Natural killer cell (primary cell): ENCODE measurements around the gene ATP5ME. TPM values are rescaled to one million over a fixed set of nuclear protein-coding genes. Genes with fewer than 3 reads are reported as not detected.
"Not testable (repeated sequence)": the region's sequence is repeated elsewhere in the genome, so short reads cannot be mapped to it uniquely, and the experiment has no call there.

Experiments
- ATAC-seq, 3 donors: fragments of 150-1000 bp in 2 of 3; fragments of 200-7000 bp in 1 of 3; cut with Tn5 transposase; 1 replicate in 1 of 3; 2 replicates in 2 of 3; pipeline ENCODE4 v1.10.0; 2021; ENCODE audit warnings: mild to moderate bottlenecking in 2 of 3, moderate library complexity in 2 of 3
- DNase-seq, 2 donors: peaks; one replicate each; pipeline versions ENCODE4 v3.0.0 to v3.0.0-alpha.2; 2013 to 2021; ENCODE audit warnings: mixed read lengths in 1 of 2
- H3K27ac ChIP-seq: one replicate; pipeline ENCODE4 v1.5.1; 2013; ENCODE audit warnings: mild to moderate bottlenecking, low read length
- H3K27me3 ChIP-seq: one replicate; pipeline ENCODE4 v1.6.1; 2013; ENCODE audit warnings: low read length; ENCODE audit not compliant: control insufficient read depth, insufficient read depth
- H3K36me3 ChIP-seq: one replicate; pipeline ENCODE4 v1.6.1; 2013; ENCODE audit warnings: low read length; ENCODE audit not compliant: control insufficient read depth, insufficient read depth
- H3K4me1 ChIP-seq: one replicate; pipeline ENCODE4 v1.6.1; 2013; ENCODE audit warnings: low read length; ENCODE audit not compliant: control insufficient read depth, insufficient read depth
- H3K4me3 ChIP-seq: one replicate; pipeline ENCODE4 v1.5.1; 2013; ENCODE audit warnings: low read length
- H3K9me3 ChIP-seq: one replicate; pipeline ENCODE4 v1.6.1; 2013; ENCODE audit warnings: low read length; ENCODE audit not compliant: control insufficient read depth, insufficient read depth
- H3K27ac Mint-ChIP-seq, 2 donors: one replicate each; pipeline ENCODE4 v1.8.0; 2022; ENCODE audit warnings: mild to moderate bottlenecking in 2 of 2, mixed read lengths in 2 of 2, moderate library complexity in 1 of 2
- H3K27me3 Mint-ChIP-seq, 2 donors: one replicate each; pipeline ENCODE4 v1.8.0; 2022; ENCODE audit warnings: low read depth in 2 of 2, mixed read lengths in 2 of 2
- H3K36me3 Mint-ChIP-seq: one replicate; pipeline ENCODE4 v1.8.0; 2022; ENCODE audit warnings: mixed read lengths
- H3K4me1 Mint-ChIP-seq, 2 donors: one replicate each; pipeline ENCODE4 v1.8.0; 2022; ENCODE audit warnings: mixed read lengths in 2 of 2
- H3K4me3 Mint-ChIP-seq: one replicate; pipeline ENCODE4 v1.8.0; 2022; ENCODE audit warnings: mild to moderate bottlenecking, moderate library complexity, mixed read lengths
- H3K9me3 Mint-ChIP-seq, 2 donors: one replicate each; pipeline ENCODE4 v1.8.0; 2022; ENCODE audit warnings: mixed read lengths in 2 of 2
- CTCF ChIP-seq: fragments of 200-600 bp; IDR thresholded peaks from one replicate; pipeline ENCODE4 v1.8.0; 2022; ENCODE audit warnings: antibody characterized with exemption
- WGBS: methylation state at CpG from one replicate; pipeline ENCODE4 v1.1.7; 2013; ENCODE audit warnings: missing lambda C conversion rate; ENCODE audit not compliant: insufficient coverage; 5-methylcytosine and 5-hydroxymethylcytosine counted together
- intact Hi-C: fragments of 100-400 bp; cut with micrococcal nuclease; formaldehyde crosslinking; loops from one replicate; pipeline ENCODE4 v1.14.2; 2022
- total RNA-seq, 4 donors: library from RNA; stranded (reverse); fragments of 120-200 nt in 1 of 4; gene quantifications; one replicate each; pipeline versions ENCODE4 v1.2.3 to v1.2.4, GENCODE V29; 2013 to 2022

ATP5ME gene
- total RNA-seq, 3 donors from 2014 or later (not counting 1 experiment from before 2014, with no cell fraction given), result 114 to 140 (median 136) TPM

DNA sequence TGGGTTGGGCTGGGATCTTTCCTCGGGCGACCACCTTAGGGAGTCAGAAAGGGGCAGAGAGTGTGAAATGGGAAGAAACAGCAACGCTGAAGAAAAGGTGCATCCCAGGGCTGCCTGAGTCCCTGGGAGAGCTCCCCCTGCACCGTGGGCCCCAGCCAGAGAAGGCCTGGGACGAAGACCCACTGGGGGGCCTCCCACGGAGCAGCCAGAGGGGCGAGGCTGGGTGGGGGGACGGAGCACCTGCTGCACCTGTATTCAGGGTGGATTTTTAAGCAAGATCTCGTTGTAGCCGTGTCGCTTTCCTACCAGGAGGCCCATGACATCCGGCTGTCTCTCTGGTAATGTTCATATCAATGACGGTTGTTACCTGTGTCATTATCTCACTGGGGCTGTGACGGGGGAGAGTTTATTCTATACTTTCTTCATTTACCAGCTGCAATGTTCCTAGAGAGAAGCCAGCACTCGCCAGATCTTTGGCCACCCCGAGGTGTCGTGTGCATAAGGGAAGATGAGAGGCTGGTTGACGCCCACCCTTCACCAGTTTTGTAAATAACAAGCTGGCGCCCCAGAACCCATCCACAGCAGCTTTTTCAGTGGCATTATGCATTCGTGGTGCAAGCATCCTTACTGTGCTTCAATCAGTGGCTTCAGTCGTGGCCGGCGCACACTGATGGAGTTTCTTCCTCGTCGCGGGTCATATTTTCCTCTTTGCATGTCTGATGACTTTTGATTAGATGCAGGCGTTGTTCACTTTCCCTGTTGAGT, 25.9 kb upstream of the ATP5ME start:
- Histone ChIP-seq H3K4me1 (peaks cover 19% of the 10 kb centered on the region), H3K9me3 (no peaks in the 10 kb centered on the region), H3K27me3 (peaks cover 3% of the 10 kb centered on the region), H3K27ac (peak overlapping the region; percentile 58), H3K36me3 (no peaks in the 10 kb centered on the region), H3K4me3 (no peak overlapping the region)
- H3K9me3 Mint-ChIP-seq, result no peaks in the 10 kb centered on the region
- no peak for TF ChIP-seq CTCF
- H3K27ac Mint-ChIP-seq, result peak overlapping the region; percentile 67 to 79
- H3K4me1 Mint-ChIP-seq, result peaks cover 7 to 16% of the 10 kb centered on the region in 2 donors
- peaks cover 0 to 3% of the 10 kb centered on the region in 2 donors for H3K27me3 Mint-ChIP-seq
- no peak for ATAC-seq
- intact Hi-C loops, result no loop called here
- DNase-seq, result no peak
- H3K4me3 Mint-ChIP-seq, result no peak overlapping the region
- WGBS, result 92% methylated on average over 27 of the region's 27 CpGs
- no peaks in the 10 kb centered on the region for H3K36me3 Mint-ChIP-seq

- H3K9me3 ChIP-seq, H3K36me3 Mint-ChIP-seq, H3K4me3 Mint-ChIP-seq, DNase-seq, H3K36me3 ChIP-seq, H3K27ac Mint-ChIP-seq, H3K4me3 ChIP-seq, ATAC-seq, H3K9me3 Mint-ChIP-seq, H3K27me3 ChIP-seq, H3K27ac ChIP-seq, H3K27me3 Mint-ChIP-seq, intact Hi-C loops: not testable (repeated sequence)
- peaks cover 4 to 19% of the 10 kb centered on the region in 2 donors for H3K4me1 Mint-ChIP-seq
- WGBS, result 92% methylated on average over 12 of the region's 12 CpGs
- H3K4me1 ChIP-seq, result peaks cover 20% of the 10 kb centered on the region
Measured at GRCh38 chr4:694341-694940, 20.4 kb upstream of the ATP5ME start.

DNA sequence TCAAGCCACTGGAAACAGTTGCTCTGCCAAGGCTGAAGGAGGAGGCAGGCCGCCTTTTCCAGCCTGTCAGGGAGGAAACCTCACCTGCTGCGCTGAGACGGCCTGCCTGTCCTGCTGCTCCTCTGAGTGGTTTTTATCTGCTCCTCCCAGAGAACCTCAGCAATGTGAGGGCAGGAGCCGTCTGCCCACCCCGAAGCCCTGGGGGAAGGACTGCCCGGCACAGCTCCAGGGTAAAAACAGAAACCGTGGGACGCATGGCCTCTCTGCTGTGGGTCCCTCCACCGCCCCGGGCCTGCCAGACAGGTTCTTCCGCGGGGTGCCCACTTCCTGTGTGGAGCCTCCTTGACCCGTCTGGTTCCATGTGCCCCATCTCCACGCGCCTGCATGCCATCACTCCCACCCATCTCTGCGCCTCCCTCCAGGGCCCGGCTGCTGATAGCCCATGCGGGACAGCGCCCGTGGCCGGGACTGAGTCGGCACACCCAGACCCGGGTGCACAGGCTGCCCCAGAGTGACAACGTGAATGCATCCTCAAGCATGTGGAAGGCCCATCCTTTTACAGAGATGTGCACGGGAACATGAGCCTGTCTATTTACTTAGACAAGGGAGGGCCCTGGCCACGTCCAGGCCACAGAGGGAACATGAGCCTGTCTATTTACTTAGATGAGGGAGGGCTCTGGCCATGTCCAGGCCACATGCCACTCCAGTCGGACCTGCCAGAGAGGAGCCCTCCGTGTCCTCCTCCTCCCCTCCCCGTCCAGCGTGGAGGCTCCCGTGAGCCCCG, 18.9 kb upstream of the ATP5ME start:
- Histone ChIP-seq H3K36me3 (no peaks in the 10 kb centered on the region), H3K4me1 (peaks cover 24% of the 10 kb centered on the region), H3K9me3 (no peaks in the 10 kb centered on the region), H3K27ac (no peak overlapping the region), H3K27me3 (peaks cover 3% of the 10 kb centered on the region), H3K4me3 (no peak overlapping the region)
- Mint-ChIP-seq H3K27me3 (peaks cover 0 to 9% of the 10 kb centered on the region in 2 donors), H3K4me1 (peaks cover 0 to 12% of the 10 kb centered on the region in 2 donors), H3K36me3 (no peaks in the 10 kb centered on the region), H3K4me3 (no peak overlapping the region), H3K27ac (no peak overlapping the region), H3K9me3 (no peaks in the 10 kb centered on the region)
- WGBS, result 73% methylated on average over 28 of the region's 32 CpGs
- DNase-seq (no peak), ATAC-seq (no peak)
- TF ChIP-seq CTCF, result no peak
- intact Hi-C loops, result no loop called here

- WGBS, result 70% methylated on average over 8 of the region's 8 CpGs
- Histone ChIP-seq H3K4me1 (peaks cover 36% of the 10 kb centered on the region), H3K9me3 (no peaks in the 10 kb centered on the region), H3K36me3 (no peaks in the 10 kb centered on the region), H3K4me3 (peak overlapping the region; percentile 39), H3K27ac (peak overlapping the region; percentile 12), H3K27me3 (no peaks in the 10 kb centered on the region)
- H3K36me3 Mint-ChIP-seq, result no peaks in the 10 kb centered on the region
- peak overlapping the region; percentile 47 for H3K4me3 Mint-ChIP-seq
- H3K4me1 Mint-ChIP-seq, result peaks cover 5 to 16% of the 10 kb centered on the region in 2 donors
- DNase-seq (no peak), ATAC-seq (no peak)
- H3K9me3 Mint-ChIP-seq, result no peaks in the 10 kb centered on the region
- peaks cover 0 to 5% of the 10 kb centered on the region in 2 donors for H3K27me3 Mint-ChIP-seq
- H3K27ac Mint-ChIP-seq, result peak overlapping the region in 1 of 2 donors; percentile 59
- no peak for TF ChIP-seq CTCF
- intact Hi-C loops, result no loop called here
Measured at GRCh38 chr4:689723-690122, 15.6 kb upstream of the ATP5ME start.
